Neural cell (in vitro differentiated cells): ENCODE data around the gene DNMBP.

ENCODE experiments used
- CTCF ChIP-seq: fragments of 450-650 bp; IDR thresholded peaks from 2 replicates; pipeline ENCODE4 v1.5.1; 2014; ENCODE audit warnings: antibody characterized with exemption, mild to moderate bottlenecking, moderate library complexity; ENCODE audit not compliant: poor library complexity, severe bottlenecking
- MXI1 ChIP-seq: fragments of 450-650 bp; conservative IDR thresholded peaks from 2 replicates; pipeline ENCODE4 v1.6.1; 2014; ENCODE audit warnings: antibody characterized with exemption, mild to moderate bottlenecking; ENCODE audit not compliant: poor library complexity, severe bottlenecking
- TAF1 ChIP-seq: IDR thresholded peaks from 2 replicates; pipeline ENCODE4 v1.6.1; 2012; ENCODE audit warnings: low read depth

DNA sequence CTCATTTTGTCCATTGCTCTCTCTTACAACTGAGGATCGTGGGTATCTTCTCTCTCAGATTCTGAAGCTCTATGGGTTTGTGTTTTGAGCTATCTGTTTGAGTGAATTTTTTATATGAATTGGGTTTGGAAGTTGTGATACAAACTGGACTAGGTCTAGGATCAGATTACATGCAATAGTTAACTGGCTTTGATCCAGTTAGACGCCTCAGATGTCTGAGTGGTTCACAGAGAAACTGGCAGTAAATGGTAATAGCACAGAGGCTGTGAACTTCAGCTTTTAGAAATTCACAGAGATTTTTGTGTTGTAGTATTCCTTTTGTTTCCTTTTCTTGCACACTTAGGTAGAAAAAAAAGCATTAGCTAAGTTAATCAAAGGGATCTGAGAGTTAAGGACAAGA, 12.7 kb upstream of the DNMBP start:
- TF ChIP-seq TAF1 (no peak), CTCF (no peak), MXI1 (no peak)
